Measurements from ENCODE around the gene TLR3. TPM values are rescaled to one million over a fixed set of nuclear protein-coding genes. Genes with fewer than 3 reads are reported as not detected.
A peak's percentile ranks its signal among the peaks of the same experiment; 100 is the strongest.
"Not testable (repeated sequence)": the region's sequence is repeated elsewhere in the genome, so short reads cannot be mapped to it uniquely, and the experiment has no call there.

TLR3 gene
- total RNA-seq, 1 experiment from 2014 or later: 7.7 TPM

GRCh38 chr4:186036976-186037581, 31.9 kb upstream of the TLR3 start:
- Histone ChIP-seq H3K36me3 (no peaks in the 10 kb centered on the region), H3K27me3 (0 out of 2 replicates have a peak, but pooled peaks cover 3% of the 10 kb centered on the region), H3K9me3 (peaks cover 16% of the 10 kb centered on the region), H3K4me3 (no peak overlapping the region)
- DNase-seq: no peak

DNA sequence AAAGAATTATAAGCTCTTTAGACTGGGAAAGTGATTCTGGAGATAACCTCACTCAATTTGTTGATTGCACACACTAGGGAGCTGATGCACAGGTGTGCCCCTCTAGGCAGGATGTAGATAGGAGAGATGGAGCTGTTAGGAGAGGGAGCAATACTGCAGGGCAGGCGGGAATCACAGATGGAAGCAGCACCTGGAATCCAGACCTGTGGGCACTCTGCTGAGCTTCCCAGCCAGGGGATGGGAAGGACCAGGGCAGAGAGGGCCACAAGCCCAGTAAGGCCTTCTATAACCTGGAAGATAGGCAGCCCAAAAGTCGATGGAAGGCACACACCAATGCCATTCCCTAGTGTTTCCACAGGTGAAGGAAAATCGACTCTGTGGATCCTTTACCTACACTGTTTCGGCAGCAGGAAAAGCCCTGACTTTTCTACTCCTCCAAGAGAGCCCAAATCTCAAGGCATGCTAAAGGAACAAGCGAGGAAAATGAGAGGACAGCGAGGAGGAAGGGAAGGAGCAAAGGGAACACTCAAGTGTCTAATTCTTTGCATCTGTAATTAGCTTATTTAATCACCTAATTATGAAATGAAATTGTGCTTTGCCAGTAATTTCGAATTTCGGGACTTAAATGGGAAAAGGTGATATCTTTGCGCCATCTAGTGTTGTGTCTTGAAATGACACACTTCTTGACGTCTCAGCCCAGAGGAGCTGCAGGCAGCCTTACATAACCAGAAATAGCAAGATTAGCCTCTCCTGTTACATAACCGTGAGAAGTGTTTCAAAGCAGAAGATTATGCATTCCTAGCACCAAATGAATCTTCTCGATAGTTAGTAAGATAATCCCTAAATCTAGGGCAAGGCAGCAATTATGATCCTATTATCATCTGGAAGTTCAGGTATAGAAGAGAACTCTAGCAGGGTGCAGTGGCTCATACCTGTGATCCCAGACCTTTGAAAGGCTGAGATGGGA, 31.0 kb upstream of the TLR3 start:
- Histone ChIP-seq H3K27me3 (0 out of 2 replicates have a peak, but pooled peaks cover 3% of the 10 kb centered on the region), H3K9me3 (peaks cover 16% of the 10 kb centered on the region), H3K4me3 (no peak overlapping the region), H3K36me3 (no peaks in the 10 kb centered on the region)
- DNase-seq: peak; percentile 23

DNA sequence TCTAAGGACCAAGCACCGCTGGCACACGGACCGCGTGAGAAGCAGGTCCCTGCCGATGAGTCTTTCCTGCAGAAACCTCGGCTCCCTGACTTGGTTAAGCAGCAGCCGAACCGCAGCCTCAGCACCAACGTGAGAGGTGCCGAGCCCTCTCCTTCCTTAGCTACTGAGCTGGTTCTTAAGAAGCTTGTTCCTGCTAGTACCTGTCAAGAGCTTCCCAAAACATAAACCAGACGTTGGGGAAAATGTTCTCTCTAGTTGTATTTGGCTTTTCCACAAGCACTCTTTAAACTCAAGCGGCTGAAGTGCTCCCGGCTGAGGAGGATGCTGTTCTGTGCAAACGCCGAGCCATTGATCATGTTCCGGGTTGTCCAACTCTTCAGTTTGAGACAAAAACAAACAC, 29.3 kb upstream of the TLR3 start:
- peak; percentile 35 for DNase-seq
- Histone ChIP-seq H3K4me3 (peak overlapping the region; percentile 10), H3K9me3 (peaks cover 13% of the 10 kb centered on the region), H3K27me3 (0 out of 2 replicates have a peak, but pooled peaks cover 3% of the 10 kb centered on the region), H3K36me3 (no peaks in the 10 kb centered on the region)

DNA sequence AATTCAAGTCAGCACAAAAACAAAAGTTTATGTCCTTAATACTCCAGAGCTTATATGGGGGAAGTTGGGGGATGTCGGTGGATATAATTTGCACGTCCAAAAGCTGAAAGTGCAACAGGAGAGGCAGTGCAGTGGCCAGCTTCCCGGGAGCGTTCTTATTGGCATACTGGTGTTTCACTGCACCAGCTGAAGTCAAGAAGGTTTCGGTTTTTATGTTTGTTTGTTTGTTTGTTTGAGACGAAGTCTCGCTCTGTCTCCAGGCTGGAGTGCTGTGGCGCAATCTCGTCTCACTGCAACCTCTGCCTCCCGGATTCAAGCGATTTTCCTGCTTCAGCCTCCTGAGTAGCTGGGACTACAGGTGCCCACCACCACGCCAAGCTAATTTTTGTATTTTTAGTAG, 28.6 kb upstream of the TLR3 start:
- Histone ChIP-seq H3K9me3 (peaks cover 7% of the 10 kb centered on the region), H3K4me3 (no peak overlapping the region; the same call in 1 of the 2 replicates), H3K27me3 (0 out of 2 replicates have a peak, but pooled peaks cover 3% of the 10 kb centered on the region), H3K36me3 (no peaks in the 10 kb centered on the region)
- peak; percentile 3 for DNase-seq

DNA sequence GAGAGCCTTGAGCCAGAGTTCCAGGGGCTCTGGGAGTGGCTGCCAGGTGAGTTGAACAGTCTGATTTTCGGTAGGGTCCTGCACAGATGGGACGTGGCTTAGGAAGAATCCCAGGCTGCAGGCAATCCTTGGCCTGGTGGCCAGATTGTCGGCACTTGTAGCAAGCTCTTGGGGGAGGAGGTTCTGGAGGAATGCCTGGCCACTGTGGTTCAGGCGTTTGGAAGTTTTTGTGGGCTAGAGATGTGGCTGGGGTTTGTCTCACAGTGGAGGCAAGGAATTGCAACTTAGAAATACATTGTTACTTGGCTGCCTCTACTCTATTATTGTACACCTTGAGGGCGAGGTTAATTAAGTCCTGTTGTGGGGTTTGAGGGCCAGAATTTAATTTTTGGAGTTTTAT, 21.5 kb upstream of the TLR3 start:
- H3K36me3 ChIP-seq, H3K27me3 ChIP-seq, H3K4me3 ChIP-seq, DNase-seq, H3K9me3 ChIP-seq: not testable (repeated sequence)

DNA sequence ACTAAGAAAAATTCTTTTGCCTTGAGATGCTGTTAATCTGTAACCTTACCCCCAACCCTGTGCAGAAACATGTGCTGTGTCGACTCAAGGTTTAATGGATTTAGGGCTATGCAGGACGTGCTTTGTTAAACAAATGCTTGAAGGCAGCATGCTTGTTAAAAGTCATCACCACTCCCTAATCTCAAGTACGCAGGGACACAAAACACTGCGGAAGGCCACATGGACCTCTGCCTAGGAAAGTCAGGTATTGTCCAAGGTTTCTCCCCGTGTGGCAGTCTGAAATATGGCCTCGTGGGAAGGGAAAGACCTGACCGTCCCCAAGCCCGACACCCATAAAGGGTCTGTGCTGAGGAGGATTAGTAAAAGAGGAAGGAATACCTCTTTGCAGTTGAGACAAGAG, 18.8 kb upstream of the TLR3 start:
- H3K4me3 ChIP-seq, DNase-seq, H3K27me3 ChIP-seq, H3K36me3 ChIP-seq, H3K9me3 ChIP-seq: not testable (repeated sequence)

DNA sequence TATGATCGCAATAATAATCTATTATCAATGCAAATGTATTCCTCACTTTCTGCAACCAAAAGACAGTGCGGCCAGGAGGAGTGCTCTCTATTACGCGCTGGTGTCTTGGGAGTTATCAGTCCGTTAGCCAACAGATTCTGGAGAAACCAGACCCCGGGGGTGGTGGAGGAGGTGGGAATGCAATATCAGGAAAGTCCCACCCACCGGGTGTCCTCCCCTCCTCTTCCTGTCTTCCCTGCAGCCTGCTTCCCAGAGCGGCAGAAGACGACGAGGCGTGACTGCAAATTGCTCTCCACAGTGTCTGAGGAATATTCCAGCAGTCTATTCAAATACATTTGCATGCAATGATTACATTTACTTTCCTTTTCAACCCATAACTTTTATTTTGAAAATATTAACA, 17.9 kb upstream of the TLR3 start:
- H3K27me3 ChIP-seq: no peaks in the 10 kb centered on the region
- DNase-seq: no peak
- no peak overlapping the region for H3K4me3 ChIP-seq
- H3K36me3 ChIP-seq: no peaks in the 10 kb centered on the region
- H3K9me3 ChIP-seq: no peaks in the 10 kb centered on the region; the same call in 1 of the 2 replicates

DNA sequence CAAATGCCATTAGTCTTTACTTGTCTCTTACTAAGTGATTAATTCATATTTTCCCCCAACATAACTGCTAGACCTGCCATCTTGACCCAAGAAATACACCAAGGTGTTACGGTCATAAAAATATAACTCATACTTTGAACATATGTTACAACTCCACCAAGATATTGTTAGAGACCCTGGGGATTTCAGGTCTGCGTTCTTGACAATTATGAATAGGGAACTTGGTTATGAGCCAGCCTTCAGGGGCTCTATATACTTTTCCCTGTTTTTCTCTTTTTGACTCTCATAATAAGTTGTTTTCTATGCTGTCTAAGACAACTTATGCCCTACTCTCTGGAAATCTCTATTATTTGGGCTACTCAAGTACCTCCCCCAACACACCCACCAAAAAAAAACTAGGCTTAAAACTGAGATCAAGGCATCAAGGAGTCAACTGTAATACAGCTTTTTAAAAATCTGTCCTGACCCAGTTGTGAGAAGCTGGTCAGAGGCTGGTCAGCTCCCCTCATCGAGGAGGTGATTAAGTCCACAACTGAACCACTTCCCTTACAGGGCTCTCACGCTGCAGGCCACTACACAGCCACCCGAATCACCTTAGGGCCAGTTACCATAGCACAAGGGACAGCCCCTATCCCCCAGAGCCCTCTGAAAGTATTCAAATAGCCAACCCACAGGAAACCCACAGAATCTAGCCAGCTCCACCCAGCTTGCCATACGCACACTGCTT, 10.5 kb upstream of the TLR3 start:
- no peaks in the 10 kb centered on the region for H3K9me3 ChIP-seq
- no peak for DNase-seq
- no peak overlapping the region for H3K4me3 ChIP-seq
- no peaks in the 10 kb centered on the region for H3K27me3 ChIP-seq
- H3K36me3 ChIP-seq: no peaks in the 10 kb centered on the region

- no peaks in the 10 kb centered on the region for H3K27me3 ChIP-seq
- H3K9me3 ChIP-seq: no peaks in the 10 kb centered on the region
- H3K4me3 ChIP-seq: no peak overlapping the region
- H3K36me3 ChIP-seq: no peaks in the 10 kb centered on the region
- no peak for DNase-seq
These were observed 10.0 kb upstream of the TLR3 start for GRCh38 chr4:186058980-186059316.

GRCh38 chr4:186061921-186062320, 7.0 kb upstream of the TLR3 start:
- DNase-seq: no peak
- H3K27me3 ChIP-seq: no peaks in the 10 kb centered on the region

DNA sequence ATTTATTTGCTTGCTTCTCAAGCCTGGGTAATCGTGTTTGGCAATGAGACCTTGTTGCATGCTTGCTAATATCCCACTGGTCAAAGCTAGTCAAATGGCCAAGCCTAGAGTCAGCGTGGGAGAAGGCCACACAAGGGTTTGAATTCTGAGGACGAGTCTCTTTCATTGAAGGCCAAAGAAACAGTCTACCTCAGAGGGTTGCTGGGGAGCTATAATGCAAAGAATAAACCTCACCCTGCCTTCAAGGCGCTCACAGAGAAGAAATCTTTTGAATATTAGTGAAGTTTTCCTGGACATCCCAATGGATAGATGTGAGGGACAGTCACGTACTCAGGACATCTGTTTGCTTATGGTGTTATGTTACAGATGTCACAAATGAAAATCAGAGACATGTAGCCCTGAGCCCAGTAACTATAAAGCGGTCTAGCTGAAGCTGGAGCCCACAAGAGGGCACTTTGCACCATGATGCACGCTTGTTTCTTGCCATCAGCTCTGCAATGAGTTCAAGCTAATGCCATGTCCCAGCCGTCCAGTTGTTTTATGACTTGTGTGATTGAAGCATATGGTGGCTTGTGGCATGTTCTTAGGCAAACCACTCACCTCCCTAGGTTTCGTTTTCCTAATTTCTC, 1.1 kb upstream of the TLR3 start:
- Histone ChIP-seq H3K27me3 (no peaks in the 10 kb centered on the region), H3K9me3 (no peaks in the 10 kb centered on the region), H3K36me3 (no peaks in the 10 kb centered on the region), H3K4me3 (peak overlapping the region; percentile 58)
- peak; percentile 72 for DNase-seq

More at GRCh38 chr4:186061921-186062320, 7.0 kb upstream of the TLR3 start:
- no peak overlapping the region for H3K4me3 ChIP-seq
- no peaks in the 10 kb centered on the region for H3K36me3 ChIP-seq
- H3K9me3 ChIP-seq: no peaks in the 10 kb centered on the region

GRCh38 chr4:186069729-186070128, 773 bp downstream of the TLR3 start:
- Histone ChIP-seq H3K9me3 (no peaks in the 10 kb centered on the region), H3K4me3 (peak overlapping the region; percentile 58), H3K27me3 (no peaks in the 10 kb centered on the region), H3K36me3 (no peaks in the 10 kb centered on the region)
- no peak for DNase-seq

DNA sequence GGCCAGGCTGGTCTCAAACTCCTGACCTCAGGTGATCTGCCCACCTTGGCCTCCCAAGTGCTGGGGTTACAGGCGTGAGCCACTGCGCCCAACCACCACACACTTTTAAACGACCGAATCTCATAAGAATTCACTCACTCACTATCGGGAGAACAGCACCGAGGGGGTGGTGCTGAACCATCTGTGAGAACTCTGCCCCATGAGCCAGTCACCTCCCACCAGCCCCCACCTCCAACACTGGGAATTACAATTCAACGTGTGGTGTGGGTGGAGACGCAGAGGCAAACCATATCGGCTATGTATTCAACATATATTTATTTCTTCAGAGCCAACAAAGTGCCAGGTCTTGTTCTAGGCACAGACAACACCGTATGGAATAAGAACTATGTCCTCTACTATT, 3.6 kb downstream of the TLR3 start:
- DNase-seq: no peak
- no peak overlapping the region for H3K4me3 ChIP-seq

GRCh38 chr4:186074189-186074588, 5.2 kb downstream of the TLR3 start:
- Histone ChIP-seq H3K9me3 (no peaks in the 10 kb centered on the region), H3K27me3 (no peaks in the 10 kb centered on the region), H3K36me3 (no peaks in the 10 kb centered on the region), H3K4me3 (no peak overlapping the region)
- DNase-seq: no peak

More for the DNA sequence above, 3.6 kb downstream of the TLR3 start:
- Histone ChIP-seq H3K9me3 (no peaks in the 10 kb centered on the region), H3K36me3 (no peaks in the 10 kb centered on the region), H3K27me3 (no peaks in the 10 kb centered on the region)

DNA sequence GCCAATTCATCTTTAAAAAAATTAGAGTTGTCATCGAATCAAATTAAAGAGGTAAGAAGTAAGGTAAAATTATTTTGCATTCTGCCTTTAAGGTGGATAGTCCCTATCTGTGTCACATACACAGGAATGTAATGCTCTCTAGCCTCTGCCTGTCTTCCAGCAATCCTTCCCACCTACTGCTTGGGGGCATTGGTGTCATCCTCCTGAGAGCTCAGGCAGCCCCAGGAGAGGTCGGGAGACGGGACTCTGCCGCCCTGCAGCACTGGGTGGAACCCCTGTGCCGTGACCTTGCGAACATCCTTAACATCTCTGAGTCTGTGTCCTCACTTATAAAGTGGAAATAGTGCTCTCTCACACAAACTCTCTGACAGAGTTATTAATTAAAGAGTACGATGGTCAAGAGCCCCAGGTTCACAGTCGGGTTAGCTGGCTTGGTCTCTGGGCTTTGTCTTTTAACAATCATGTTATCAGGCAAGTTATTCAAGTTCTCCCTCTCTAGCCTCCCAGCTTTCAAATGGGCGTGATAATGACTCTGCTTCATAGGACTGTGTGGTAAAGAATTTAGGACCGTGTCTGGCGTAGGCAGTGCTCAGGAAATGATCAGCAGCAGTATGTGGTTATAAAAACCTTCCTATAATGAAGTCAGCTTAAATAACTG, 10.2 kb downstream of the TLR3 start:
- no peaks in the 10 kb centered on the region for H3K36me3 ChIP-seq
- no peak overlapping the region for H3K4me3 ChIP-seq
- H3K27me3 ChIP-seq: no peaks in the 10 kb centered on the region
- DNase-seq: no peak
- H3K9me3 ChIP-seq: no peaks in the 10 kb centered on the region

- Histone ChIP-seq H3K4me3 (no peak overlapping the region), H3K36me3 (no peaks in the 10 kb centered on the region), H3K27me3 (no peaks in the 10 kb centered on the region), H3K9me3 (no peaks in the 10 kb centered on the region)
- DNase-seq: no peak
These were observed 10.7 kb downstream of the TLR3 start for GRCh38 chr4:186079694-186080093.

Measured in MG63 (cell line).